Activated naive CD8-positive, alpha-beta T cell treated with anti-CD3 and anti-CD28 coated beads for 36 hours (primary cell): ENCODE measurements around the gene CD68. TPM values are rescaled to one million over a fixed set of nuclear protein-coding genes. Genes with fewer than 3 reads are reported as not detected.
"Not testable (repeated sequence)": the region's sequence is repeated elsewhere in the genome, so short reads cannot be mapped to it uniquely, and the experiment has no call there.

ENCODE experiments used
- DNase-seq: peaks from one replicate; pipeline ENCODE4 v3.0.0; 2021
- H3K27ac Mint-ChIP-seq: one replicate; pipeline ENCODE4 v1.8.0; 2022; ENCODE audit warnings: mild to moderate bottlenecking, moderate library complexity, mixed read lengths
- H3K27me3 Mint-ChIP-seq: one replicate; pipeline ENCODE4 v1.8.0; 2022; ENCODE audit warnings: mild to moderate bottlenecking, mixed read lengths
- H3K36me3 Mint-ChIP-seq: one replicate; pipeline ENCODE4 v1.8.0; 2021; ENCODE audit warnings: mild to moderate bottlenecking, mixed read lengths
- H3K4me1 Mint-ChIP-seq: one replicate; pipeline ENCODE4 v1.8.0; 2021; ENCODE audit warnings: mixed read lengths
- H3K4me3 Mint-ChIP-seq: one replicate; pipeline ENCODE4 v1.8.0; 2022; ENCODE audit warnings: mild to moderate bottlenecking, moderate library complexity, mixed read lengths
- H3K9me3 Mint-ChIP-seq: one replicate; pipeline ENCODE4 v1.8.0; 2022; ENCODE audit warnings: mixed read lengths
- total RNA-seq, 2 experiments: library from RNA; stranded (reverse); gene quantifications; one replicate each; pipeline ENCODE4 v1.2.3, GENCODE V29; 2021

The CD68 gene
- total RNA-seq, 2 experiments from 2014 or later: 6.6 to 6.7 TPM

GRCh38 chr17:7612294-7612640, 32.8 kb downstream of the CD68 start:
- Mint-ChIP-seq H3K4me3 (peak overlapping the region; percentile 57), H3K27ac (no peak overlapping the region), H3K9me3 (no peaks in the 10 kb centered on the region), H3K27me3 (no peaks in the 10 kb centered on the region), H3K36me3 (peaks cover 24% of the 10 kb centered on the region), H3K4me1 (peaks cover 38% of the 10 kb centered on the region)
- no peak for DNase-seq

GRCh38 chr17:7613769-7614424, 34.5 kb downstream of the CD68 start:
- Mint-ChIP-seq H3K36me3 (peaks cover 24% of the 10 kb centered on the region), H3K27me3 (no peaks in the 10 kb centered on the region), H3K4me3 (peak overlapping the region; percentile 90), H3K4me1 (peaks cover 38% of the 10 kb centered on the region), H3K27ac (peak overlapping the region; percentile 82), H3K9me3 (no peaks in the 10 kb centered on the region)
- no peak for DNase-seq

- H3K4me3 Mint-ChIP-seq: peak within 1 kb of the TSS; percentile 90
These were observed 35.2 kb downstream of the CD68 start, which contains the start of gene FXR2 for GRCh38 chr17:7614425-7615264. TSS of gene FXR2 (minus strand) at chr17:7614897. CDS start at chr17:7614532, 365 bp downstream.

GRCh38 chr17:7615265-7615747, 35.9 kb downstream of the CD68 start:
- Mint-ChIP-seq H3K9me3 (no peaks in the 10 kb centered on the region), H3K27ac (peak overlapping the region; percentile 87), H3K27me3 (no peaks in the 10 kb centered on the region), H3K4me3 (peak overlapping the region; percentile 80), H3K36me3 (peaks cover 22% of the 10 kb centered on the region), H3K4me1 (peaks cover 32% of the 10 kb centered on the region)
- DNase-seq: no peak

More at GRCh38 chr17:7614425-7615264, 35.2 kb downstream of the CD68 start, which contains the start of gene FXR2:
- Mint-ChIP-seq H3K4me1 (peaks cover 34% of the 10 kb centered on the region), H3K27me3 (no peaks in the 10 kb centered on the region), H3K27ac (peak within 1 kb of the TSS; percentile 87), H3K9me3 (no peaks in the 10 kb centered on the region), H3K36me3 (peaks cover 22% of the 10 kb centered on the region)
- DNase-seq: peak; percentile 99

GRCh38 chr17:7618608-7619007, 39.2 kb downstream of the CD68 start:
- Mint-ChIP-seq H3K36me3 (peaks cover 2% of the 10 kb centered on the region), H3K9me3 (no peaks in the 10 kb centered on the region), H3K27me3 (no peaks in the 10 kb centered on the region), H3K4me1 (peaks cover 4% of the 10 kb centered on the region), H3K27ac (no peak overlapping the region), H3K4me3 (no peak overlapping the region)
- DNase-seq: no peak

- DNase-seq: no peak
These were observed 41.4 kb downstream of the CD68 start for GRCh38 chr17:7620835-7621234.

GRCh38 chr17:7623661-7624060, 44.2 kb downstream of the CD68 start:
- Mint-ChIP-seq H3K27me3 (no peaks in the 10 kb centered on the region), H3K9me3 (no peaks in the 10 kb centered on the region), H3K4me3 (no peak overlapping the region), H3K27ac (no peak overlapping the region), H3K36me3 (no peaks in the 10 kb centered on the region), H3K4me1 (peaks cover 13% of the 10 kb centered on the region)
- no peak for DNase-seq

More at GRCh38 chr17:7620835-7621234, 41.4 kb downstream of the CD68 start:
- Mint-ChIP-seq H3K36me3 (no peaks in the 10 kb centered on the region), H3K27me3 (no peaks in the 10 kb centered on the region), H3K4me1 (no peaks in the 10 kb centered on the region), H3K9me3 (no peaks in the 10 kb centered on the region), H3K4me3 (no peak overlapping the region), H3K27ac (no peak overlapping the region)

- peaks cover 13% of the 10 kb centered on the region for H3K4me1 Mint-ChIP-seq
- not testable (repeated sequence) for H3K9me3 Mint-ChIP-seq
These were observed 46.3 kb downstream of the CD68 start for GRCh38 chr17:7625749-7626148.

GRCh38 chr17:7626307-7626706, 46.9 kb downstream of the CD68 start:
- Mint-ChIP-seq H3K4me3 (peak overlapping the region; percentile 92), H3K4me1 (peaks cover 13% of the 10 kb centered on the region), H3K27ac (no peak overlapping the region), H3K9me3 (no peaks in the 10 kb centered on the region), H3K27me3 (no peaks in the 10 kb centered on the region), H3K36me3 (no peaks in the 10 kb centered on the region)
- DNase-seq: no peak

More at GRCh38 chr17:7625749-7626148, 46.3 kb downstream of the CD68 start:
- not testable (repeated sequence) for H3K4me3 Mint-ChIP-seq, H3K27me3 Mint-ChIP-seq, H3K27ac Mint-ChIP-seq, DNase-seq, H3K36me3 Mint-ChIP-seq

- no peak for DNase-seq
- H3K4me1 Mint-ChIP-seq: peaks cover 13% of the 10 kb centered on the region
- no peaks in the 10 kb centered on the region for H3K36me3 Mint-ChIP-seq
- H3K4me3 Mint-ChIP-seq: peak overlapping the region; percentile 92
- no peak overlapping the region for H3K27ac Mint-ChIP-seq
- no peaks in the 10 kb centered on the region for H3K9me3 Mint-ChIP-seq
- no peaks in the 10 kb centered on the region for H3K27me3 Mint-ChIP-seq
These were observed 47.5 kb downstream of the CD68 start for GRCh38 chr17:7626956-7627249.

GRCh38 chr17:7627250-7628121, 48.0 kb downstream of the CD68 start, which contains the start of gene SAT2:
TSS of gene SAT2 (minus strand) at chr17:7627821. CDS start at chr17:7627635, 186 bp downstream.
- H3K4me3 Mint-ChIP-seq: peak within 1 kb of the TSS; percentile 92
- H3K4me1 Mint-ChIP-seq: peaks cover 13% of the 10 kb centered on the region
- H3K9me3 Mint-ChIP-seq: no peaks in the 10 kb centered on the region
- no peaks in the 10 kb centered on the region for H3K36me3 Mint-ChIP-seq
- no peaks in the 10 kb centered on the region for H3K27me3 Mint-ChIP-seq
- peak; percentile 83 for DNase-seq
- peak within 1 kb of the TSS; percentile 58 for H3K27ac Mint-ChIP-seq

- H3K27me3 Mint-ChIP-seq: no peaks in the 10 kb centered on the region
- H3K9me3 Mint-ChIP-seq: no peaks in the 10 kb centered on the region
- no peaks in the 10 kb centered on the region for H3K36me3 Mint-ChIP-seq
- H3K27ac Mint-ChIP-seq: no peak within 1 kb of the TSS
- no peak for DNase-seq
- no peak within 1 kb of the TSS for H3K4me3 Mint-ChIP-seq
- H3K4me1 Mint-ChIP-seq: peaks cover 13% of the 10 kb centered on the region
These were observed 50.6 kb downstream of the CD68 start, which contains the start of gene SHBG for GRCh38 chr17:7629939-7630571. TSS of gene SHBG (plus strand) at chr17:7630135. CDS start at chr17:7630173, 38 bp downstream.
